Keratinocyte (primary cell): ENCODE measurements around the gene CORO2B.

Source experiments
- CTCF ChIP-seq, 3 experiments: IDR thresholded peaks in 1 of 3; conservative IDR thresholded peaks in 1 of 3; optimal IDR thresholded peaks in 1 of 3; 2 replicates in 2 of 3; 3 replicates in 1 of 3; pipeline versions ENCODE3 to v1.5.1; 2011; ENCODE audit warnings: low read length in 3 of 3, mild to moderate bottlenecking in 3 of 3, moderate library complexity in 2 of 3, control low read depth in 1 of 3, inconsistent platforms in 1 of 3; ENCODE audit not compliant: insufficient read depth in 2 of 3; ENCODE audit errors: extremely low read depth in 1 of 3
- EZH2 ChIP-seq: IDR thresholded peaks from one replicate; pipeline ENCODE4 v1.6.1; 2012; ENCODE audit warnings: inconsistent platforms, mild to moderate bottlenecking, low read length, moderate library complexity

DNA sequence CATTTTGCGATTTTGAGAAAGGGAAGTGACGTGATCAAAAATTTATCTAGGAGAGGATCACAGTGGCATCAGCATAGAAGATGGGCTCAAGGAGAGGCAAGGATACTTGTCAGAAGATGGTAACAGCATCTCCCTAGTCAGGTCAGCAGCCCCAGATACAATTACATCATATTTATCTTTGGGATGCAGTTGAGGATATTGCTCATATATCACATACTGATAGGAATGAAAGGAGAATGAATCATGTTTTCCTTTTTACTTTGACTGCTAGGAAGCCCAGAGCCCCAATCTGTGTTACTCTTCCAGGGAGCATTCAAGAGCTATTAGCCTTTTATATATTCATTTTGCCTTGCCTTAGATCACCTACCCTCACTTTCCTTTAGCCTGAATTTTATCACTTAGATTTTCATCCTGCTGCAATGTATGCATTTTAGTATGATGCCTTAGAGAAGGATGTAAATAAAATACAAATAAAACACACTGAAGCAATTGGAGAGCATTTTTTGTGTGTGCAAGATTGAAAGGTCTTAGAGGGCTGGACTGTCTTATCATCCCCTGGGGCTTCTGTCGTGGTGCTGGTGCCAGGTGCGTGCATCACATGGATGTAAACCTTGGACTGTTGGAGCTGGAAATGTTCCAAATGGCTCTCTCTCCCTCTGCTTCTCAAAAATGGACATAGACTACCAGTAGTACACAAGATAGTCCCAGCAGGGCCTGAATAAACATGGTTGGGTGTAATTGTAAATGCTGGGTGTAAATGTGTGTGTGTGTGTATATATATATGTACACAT is 40.3 kb downstream of the CORO2B start:
- TF ChIP-seq CTCF (optimal IDR thresholded peaks at IDR 0.05 in 1 of 3, IDR thresholded peaks at IDR 0.05 in 1 of 3, conservative IDR thresholded peaks at IDR 0.05 in 1 of 3; ENCODE audit: extremely low read depth in 1 of 3, insufficient read depth in 2 of 3, low read length in 3 of 3) = no peak
- no peak for TF ChIP-seq EZH2
